ENCODE data around the gene PCGF3.

DNA sequence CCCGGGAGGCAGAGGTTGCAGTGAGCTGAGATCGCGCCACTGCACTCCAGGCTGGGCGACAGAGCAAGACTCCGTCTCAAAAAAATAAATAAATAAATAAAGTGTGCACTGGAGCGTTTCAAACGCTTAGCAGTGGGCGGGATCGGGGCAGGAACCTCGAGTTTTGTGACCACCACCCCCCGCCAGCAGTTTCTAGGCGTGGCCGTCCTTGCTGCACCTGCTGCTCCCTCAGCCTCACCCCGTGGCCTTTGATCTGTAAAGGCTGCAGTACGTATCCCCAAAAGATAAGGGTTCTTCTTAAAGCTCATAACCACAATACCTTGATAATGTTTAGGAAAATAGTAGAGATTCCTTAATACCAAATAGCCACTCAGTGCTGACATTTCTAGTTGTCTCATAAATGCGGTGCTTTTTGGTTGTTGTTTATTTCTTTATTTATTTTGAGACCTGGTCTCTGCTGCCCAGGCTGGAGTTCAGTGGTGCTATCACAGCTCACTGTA lies 33.2 kb downstream of the PCGF3 start:
- TF ChIP-seq, protein P1, sequence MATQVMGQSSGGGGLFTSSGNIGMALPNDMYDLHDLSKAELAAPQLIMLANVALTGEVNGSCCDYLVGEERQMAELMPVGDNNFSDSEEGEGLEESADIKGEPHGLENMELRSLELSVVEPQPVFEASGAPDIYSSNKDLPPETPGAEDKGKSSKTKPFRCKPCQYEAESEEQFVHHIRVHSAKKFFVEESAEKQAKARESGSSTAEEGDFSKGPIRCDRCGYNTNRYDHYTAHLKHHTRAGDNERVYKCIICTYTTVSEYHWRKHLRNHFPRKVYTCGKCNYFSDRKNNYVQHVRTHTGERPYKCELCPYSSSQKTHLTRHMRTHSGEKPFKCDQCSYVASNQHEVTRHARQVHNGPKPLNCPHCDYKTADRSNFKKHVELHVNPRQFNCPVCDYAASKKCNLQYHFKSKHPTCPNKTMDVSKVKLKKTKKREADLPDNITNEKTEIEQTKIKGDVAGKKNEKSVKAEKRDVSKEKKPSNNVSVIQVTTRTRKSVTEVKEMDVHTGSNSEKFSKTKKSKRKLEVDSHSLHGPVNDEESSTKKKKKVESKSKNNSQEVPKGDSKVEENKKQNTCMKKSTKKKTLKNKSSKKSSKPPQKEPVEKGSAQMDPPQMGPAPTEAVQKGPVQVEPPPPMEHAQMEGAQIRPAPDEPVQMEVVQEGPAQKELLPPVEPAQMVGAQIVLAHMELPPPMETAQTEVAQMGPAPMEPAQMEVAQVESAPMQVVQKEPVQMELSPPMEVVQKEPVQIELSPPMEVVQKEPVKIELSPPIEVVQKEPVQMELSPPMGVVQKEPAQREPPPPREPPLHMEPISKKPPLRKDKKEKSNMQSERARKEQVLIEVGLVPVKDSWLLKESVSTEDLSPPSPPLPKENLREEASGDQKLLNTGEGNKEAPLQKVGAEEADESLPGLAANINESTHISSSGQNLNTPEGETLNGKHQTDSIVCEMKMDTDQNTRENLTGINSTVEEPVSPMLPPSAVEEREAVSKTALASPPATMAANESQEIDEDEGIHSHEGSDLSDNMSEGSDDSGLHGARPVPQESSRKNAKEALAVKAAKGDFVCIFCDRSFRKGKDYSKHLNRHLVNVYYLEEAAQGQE (IDR thresholded peaks at IDR 0.05; ENCODE audit: insufficient read depth in 1 of 2, low read depth in 2 of 2, low read length in 2 of 2): no peak
- TF ChIP-seq TAF1 (IDR thresholded peaks at IDR 0.05; ENCODE audit: borderline replicate concordance, insufficient read depth, low read length): no peak
- TF ChIP-seq POLR2AphosphoS5 (IDR thresholded peaks at IDR 0.05; ENCODE audit: low read depth, low read length): no peak
- no peak for TF ChIP-seq FOXP2 (optimal IDR thresholded peaks at IDR 0.05; ENCODE audit: borderline replicate concordance, extremely low read depth, extremely low read length, insufficient read depth)
- TF ChIP-seq SIN3A (IDR thresholded peaks at IDR 0.05; ENCODE audit: borderline replicate concordance, insufficient read depth, low read length): no peak
